CD1c-positive myeloid dendritic cell (primary cell): ENCODE measurements around the gene FAM98B.

Experiments
- DNase-seq: peaks from one replicate; pipeline ENCODE4 v3.0.0-alpha.2; 2016; ENCODE audit errors: extremely low spot score

The FAM98B gene

GRCh38 chr15:38508647-38509046, 54.7 kb downstream of the FAM98B start:
- DNase-seq: no peak

DNA sequence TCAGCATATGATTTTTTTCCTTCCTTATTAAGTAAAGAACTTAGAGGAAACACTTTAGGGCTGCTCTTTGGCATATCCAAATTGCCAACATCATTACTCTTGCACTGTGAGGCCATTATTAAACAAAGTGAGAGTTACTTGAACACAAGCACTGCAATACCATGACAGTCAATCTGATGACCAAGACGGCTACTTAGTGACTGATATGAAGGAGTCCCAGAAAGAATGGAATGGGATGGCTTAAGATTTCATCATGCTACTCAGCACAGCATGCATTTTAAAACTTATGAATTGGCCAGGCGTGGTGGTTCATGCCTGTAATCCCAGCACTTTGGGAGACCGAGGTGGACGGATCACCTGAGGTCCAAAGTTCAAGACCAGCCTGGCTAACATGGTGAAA, 55.2 kb downstream of the FAM98B start:
- no peak for DNase-seq

GRCh38 chr15:38512901-38513300, 59.0 kb downstream of the FAM98B start:
- no peak for DNase-seq

DNA sequence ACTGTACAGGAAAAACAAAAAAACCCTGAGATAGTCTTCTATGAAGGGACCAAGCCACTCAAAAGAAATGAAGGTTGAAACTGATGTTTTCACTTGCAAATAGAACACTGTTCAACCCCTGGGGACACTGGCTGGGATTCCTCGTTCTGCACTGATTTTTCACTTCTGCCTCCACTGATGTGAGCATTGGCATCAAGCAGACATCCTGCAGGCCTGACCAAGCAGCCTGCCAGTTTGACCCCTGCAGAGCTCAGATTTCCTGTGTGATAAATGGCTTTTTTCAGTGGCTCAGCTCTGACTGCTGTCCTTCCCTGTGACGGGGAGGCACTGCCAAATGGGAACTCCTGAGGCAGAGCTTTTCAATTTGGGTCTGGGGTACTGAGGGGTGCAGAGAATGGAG, 60.7 kb downstream of the FAM98B start:
- DNase-seq: no peak

DNA sequence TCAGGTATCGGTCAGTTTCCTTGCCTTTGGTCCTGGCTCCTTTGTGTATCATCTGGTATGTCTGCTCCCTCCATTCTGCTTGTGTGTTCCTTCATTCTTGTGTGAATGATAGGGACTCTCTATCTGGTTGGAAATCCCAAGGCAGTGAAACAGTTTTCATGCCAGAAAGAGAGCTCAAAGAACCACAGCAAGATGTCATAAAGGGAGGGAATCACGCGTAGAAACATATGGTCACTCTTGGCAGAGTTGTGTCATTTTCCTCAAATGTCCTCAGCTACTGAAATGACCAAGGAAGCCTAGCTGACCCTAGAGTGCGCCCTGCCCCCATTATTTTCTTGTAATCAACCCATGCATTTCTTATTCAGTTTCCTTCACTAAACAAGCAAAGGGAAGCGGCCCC, 62.7 kb downstream of the FAM98B start:
- DNase-seq: no peak

GRCh38 chr15:38517312-38517975, 63.5 kb downstream of the FAM98B start:
- no peak for DNase-seq

GRCh38 chr15:38518084-38518483, 64.2 kb downstream of the FAM98B start:
- DNase-seq: no peak

DNA sequence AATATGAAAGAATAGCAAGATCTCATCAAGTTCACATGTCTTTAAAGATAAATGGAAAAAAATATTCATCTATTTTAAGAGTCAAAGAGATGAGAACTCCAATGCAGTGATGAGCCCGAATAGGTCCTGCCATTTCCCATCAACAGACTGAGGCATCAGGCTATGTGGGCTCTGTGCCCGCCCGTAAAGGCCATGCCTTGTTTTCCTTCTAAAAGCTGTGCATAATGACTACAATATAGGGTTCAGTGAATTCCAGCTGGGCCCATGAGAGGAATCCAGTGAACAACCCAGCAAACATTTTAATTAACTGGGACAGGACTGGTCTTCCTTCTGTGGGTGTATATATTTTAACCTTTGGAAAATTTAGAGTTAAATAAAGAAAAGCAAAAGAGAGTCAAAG, 66.1 kb downstream of the FAM98B start:
- no peak for DNase-seq

- DNase-seq: no peak
These were observed 67.4 kb downstream of the FAM98B start for GRCh38 chr15:38521316-38521715.

DNA sequence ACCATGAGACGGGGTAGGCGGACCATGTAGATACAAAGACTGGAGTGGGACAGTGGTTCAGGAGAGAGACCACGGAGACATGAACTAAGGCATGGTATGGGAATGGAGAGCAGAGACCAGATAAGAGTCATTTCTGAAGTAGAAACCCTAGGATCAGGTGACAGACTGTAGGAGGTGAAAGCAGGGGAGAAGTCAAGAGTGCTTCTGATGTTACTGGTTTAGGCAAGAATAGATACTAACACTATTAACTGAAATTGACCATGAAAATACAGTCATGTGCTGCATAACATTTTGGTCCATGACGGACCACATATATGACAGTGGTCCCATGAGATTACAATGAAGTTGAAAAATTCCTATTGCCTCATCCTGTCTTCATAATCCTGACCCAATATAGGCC, 69.0 kb downstream of the FAM98B start:
- no peak for DNase-seq

DNA sequence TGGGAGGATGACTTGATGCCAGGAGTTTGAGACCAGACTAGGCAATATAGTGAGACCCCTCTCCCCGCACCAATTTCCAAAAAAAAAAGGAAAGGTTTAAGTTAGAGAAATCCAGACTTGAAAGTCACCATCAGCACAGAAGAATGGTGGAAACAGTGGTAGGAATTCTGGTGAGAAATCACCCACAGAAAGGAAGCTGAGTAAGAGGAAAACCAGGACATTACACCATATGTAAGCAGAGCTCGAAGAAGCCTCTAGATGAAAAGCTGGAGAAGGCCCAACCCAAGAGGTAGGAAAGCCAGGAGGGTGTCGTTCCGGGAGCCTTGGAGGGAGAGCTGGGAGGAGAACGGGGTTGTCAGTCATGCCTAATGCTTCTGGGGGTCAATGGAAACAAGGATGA, 70.2 kb downstream of the FAM98B start:
- DNase-seq: no peak

DNA sequence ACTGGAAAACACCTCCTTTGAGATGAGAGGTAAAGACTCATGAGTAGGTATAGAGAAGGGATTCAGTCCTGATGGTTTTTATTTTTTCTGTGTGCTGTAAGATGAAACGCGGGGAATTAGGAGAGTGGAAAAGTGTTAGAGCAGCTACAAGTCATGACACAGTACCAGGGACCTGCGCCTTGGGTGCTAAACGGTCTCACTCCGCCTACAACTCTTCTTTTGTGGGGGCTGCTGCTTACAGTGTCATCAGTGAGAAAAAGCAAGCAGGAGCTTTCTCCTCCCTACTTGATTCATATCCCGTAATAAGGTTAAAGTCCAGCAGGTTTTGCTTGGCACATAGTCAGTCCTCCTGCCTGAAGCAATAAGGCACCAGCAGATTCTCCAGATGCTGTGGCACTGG, 71.6 kb downstream of the FAM98B start:
- no peak for DNase-seq

GRCh38 chr15:38526158-38526557, 72.2 kb downstream of the FAM98B start:
- DNase-seq: no peak

GRCh38 chr15:38528294-38528693, 74.4 kb downstream of the FAM98B start:
- no peak for DNase-seq

GRCh38 chr15:38530113-38530512, 76.2 kb downstream of the FAM98B start:
- no peak for DNase-seq

DNA sequence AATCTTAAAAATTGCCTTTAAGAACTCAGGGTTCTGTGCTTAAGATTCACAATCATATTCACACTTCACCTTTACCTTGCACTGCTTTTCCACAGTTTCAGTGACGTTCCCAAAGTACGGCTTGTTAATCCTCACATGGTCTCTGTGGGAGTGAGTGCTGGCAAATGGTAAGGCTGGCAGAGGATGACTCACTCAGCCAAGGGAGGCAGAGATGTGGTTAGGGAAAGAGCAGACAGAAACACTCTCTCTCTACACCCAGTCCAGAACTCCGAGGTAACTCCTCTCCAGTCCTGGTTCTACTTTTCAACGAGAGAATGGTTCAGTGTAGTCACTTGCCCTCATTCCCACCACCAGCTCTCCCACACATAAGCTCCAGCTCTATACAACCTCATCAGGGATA, 77.6 kb downstream of the FAM98B start:
- no peak for DNase-seq

- no peak for DNase-seq
These were observed 78.8 kb downstream of the FAM98B start for GRCh38 chr15:38532728-38533127.

DNA sequence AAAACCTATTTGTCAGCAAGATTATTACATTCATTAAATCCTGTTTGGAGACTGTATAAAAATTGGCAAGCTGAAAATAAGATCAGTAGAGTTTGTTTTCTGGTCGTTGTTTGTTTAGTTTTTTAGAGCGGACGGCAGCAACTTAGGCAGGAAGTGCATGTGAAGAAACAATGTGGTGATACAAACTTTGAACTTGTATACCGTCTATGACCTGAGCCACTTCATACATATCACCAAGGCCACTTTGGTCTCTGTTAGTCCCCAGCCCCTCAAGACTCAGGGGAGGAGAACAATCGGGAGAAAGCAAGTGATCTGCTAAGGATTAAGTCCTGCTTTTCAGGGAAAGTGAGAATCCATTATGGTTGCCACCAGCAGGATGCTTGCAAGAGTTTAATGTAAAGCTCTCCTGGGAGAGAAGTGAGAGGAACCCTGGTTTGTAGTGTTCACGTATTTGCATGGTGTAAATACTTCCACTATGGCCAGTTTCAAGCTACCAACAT, 79.5 kb downstream of the FAM98B start:
- no peak for DNase-seq

- no peak for DNase-seq
These were observed 80.0 kb downstream of the FAM98B start for GRCh38 chr15:38533926-38534325.

DNA sequence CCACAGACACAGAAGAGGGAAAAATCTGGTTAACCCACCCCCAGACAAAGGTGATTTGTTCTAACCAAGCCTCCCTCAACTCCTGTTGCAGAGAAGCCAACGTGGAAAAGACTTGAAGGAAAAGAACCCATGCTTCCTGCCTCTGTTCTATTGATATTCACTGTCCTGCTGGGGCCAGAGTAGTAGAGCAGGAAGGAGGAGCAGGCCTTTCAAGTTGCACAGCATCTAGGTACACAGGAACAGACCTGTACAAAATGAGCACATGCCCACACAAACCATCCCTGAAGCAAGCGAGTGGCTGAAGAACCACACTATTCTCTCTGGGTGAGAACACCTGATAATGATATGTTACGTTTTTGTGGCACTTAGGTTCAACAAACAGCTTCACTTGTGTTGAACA, 80.8 kb downstream of the FAM98B start:
- DNase-seq: no peak

- no peak for DNase-seq
These were observed 81.7 kb downstream of the FAM98B start for GRCh38 chr15:38535491-38536200.

- DNase-seq: no peak
These were observed 82.3 kb downstream of the FAM98B start for GRCh38 chr15:38536201-38536676.
